Kidney (tissue), 14 donors: ENCODE measurements around the gene FZD10. TPM values are rescaled to one million over a fixed set of nuclear protein-coding genes. Genes with fewer than 3 reads are reported as not detected.

Experiments used
- DNase-seq, 5 donors: peaks; one replicate each; pipeline ENCODE4 v3.0.0-alpha.2; 2013 to 2020
- FAIRE-seq: peaks from 2 replicates; lab custom pipeline; 2012; peaks lifted over from hg19 to GRCh38; lab: Jason Lieb, UNC
- H3K27ac ChIP-seq, 2 donors: one replicate each; pipeline ENCODE4 v1.7.0; 2013; ENCODE audit warnings: low read depth in 2 of 2, low read length in 2 of 2, inconsistent platforms in 1 of 2
- H3K27me3 ChIP-seq: one replicate; pipeline ENCODE4 v1.7.1; 2013; ENCODE audit warnings: low read length, inconsistent platforms; ENCODE audit not compliant: control insufficient read depth, insufficient read depth
- H3K36me3 ChIP-seq, 3 donors: one replicate each; pipeline versions ENCODE4 v1.7.0 to v1.7.1; 2013; ENCODE audit warnings: low read length in 3 of 3, control low read depth in 1 of 3, inconsistent platforms in 1 of 3; ENCODE audit not compliant: insufficient read depth in 3 of 3, control insufficient read depth in 2 of 3
- H3K4me1 ChIP-seq, 3 donors: one replicate each; pipeline versions ENCODE4 v1.7.0 to v1.7.1; 2013; ENCODE audit warnings: low read length in 3 of 3, inconsistent platforms in 1 of 3, low read depth in 1 of 3; ENCODE audit not compliant: control insufficient read depth in 2 of 3, insufficient read depth in 2 of 3
- H3K4me3 ChIP-seq, 3 donors: one replicate each; pipeline versions ENCODE4 v1.7.0 to v1.8.1; 2013; ENCODE audit warnings: low read length in 3 of 3, control low read depth in 1 of 3, inconsistent platforms in 1 of 3
- H3K9ac ChIP-seq, 3 donors: one replicate each; pipeline versions ENCODE4 v1.7.0 to v1.7.1; 2013; ENCODE audit warnings: low read length in 3 of 3, control low read depth in 1 of 3, inconsistent platforms in 1 of 3
- H3K9me3 ChIP-seq, 3 donors: one replicate each; pipeline versions ENCODE4 v1.7.0 to v1.7.1; 2013; ENCODE audit warnings: low read length in 3 of 3, control low read depth in 1 of 3, inconsistent platforms in 1 of 3; ENCODE audit not compliant: control insufficient read depth in 2 of 3, insufficient read depth in 1 of 3
- intact Hi-C: fragments of 100-400 bp; cut with DNase I; formaldehyde crosslinking; loops from one replicate; pipeline ENCODE4 v1.11.1; 2022
- polyA plus RNA-seq: library from polyadenylated mRNA; stranded (reverse); fragments of 350-450 nt; fragmentation: Illumina TruSeq; extraction: RNeasy Lipid Tissue Mini Kit (QIAGEN cat#74804); gene quantifications from one replicate; pipeline ENCODE4 v1.2.3, GENCODE V29; 2014; ENCODE audit warnings: low read depth, low replicate concordance; ENCODE audit not compliant: insufficient read depth
- total RNA-seq: library from RNA; stranded (reverse); fragmentation: NEBNext Ultra II Directional; extraction: Animal tissue kit (Norgen Biotek cat#: 25700); gene quantifications from one replicate; pipeline ENCODE4 v1.2.1, GENCODE V29; 2021
- TF ChIP-seq, protein P1 (sequence below): IDR thresholded peaks from 3 replicates; pipeline ENCODE4 v1.5.1; 2012; ENCODE audit warnings: mild to moderate bottlenecking, moderate library complexity, borderline replicate concordance; ENCODE audit not compliant: insufficient read depth; ENCODE audit errors: extremely low read depth
- donor health status: control.
- donor health status: control.
- donor health status: control.
- donor health status: control.
- donor health status: control.
- donor health status: DM: yes; HTN: yes; CAD: no.
- donor health status: Normal renal cell carcinoma (clear cell type).

FZD10 gene
- total and polyA plus RNA-seq, 2 donors from 2014 or later: 0.11 to 0.57 TPM

DNA sequence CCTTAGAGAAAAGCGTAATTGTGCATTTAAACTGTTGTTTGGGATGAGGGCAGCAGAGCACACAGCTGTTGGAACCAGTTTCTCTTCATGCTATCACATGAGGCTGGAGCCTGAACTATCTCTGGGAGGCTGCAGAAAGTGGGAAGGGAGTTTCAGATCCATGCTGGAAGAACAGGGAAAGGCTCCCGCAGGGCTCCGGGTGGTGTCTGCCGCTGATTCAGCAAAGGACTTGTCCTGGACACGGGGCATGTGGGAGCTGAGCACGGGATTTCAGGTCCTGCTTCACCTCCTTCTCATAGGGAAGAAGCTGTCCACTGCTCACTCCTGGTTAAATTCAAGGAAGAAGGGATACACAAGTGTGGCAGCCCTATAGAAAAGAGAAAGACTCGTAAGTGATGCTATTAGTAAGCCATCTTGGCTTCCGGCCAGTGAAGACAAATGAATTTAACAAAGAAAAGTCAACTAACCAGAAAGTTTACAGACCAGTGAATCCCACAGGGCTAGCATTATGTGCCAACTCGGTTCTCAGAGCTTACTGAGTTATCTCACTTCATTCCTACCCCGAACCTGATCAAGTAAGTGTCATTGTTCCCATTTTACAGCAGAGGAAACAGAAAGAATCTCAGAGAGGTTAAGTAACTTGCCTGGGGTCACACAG lies 6.7 kb upstream of the FZD10 start:
- H3K4me1 ChIP-seq: no peaks in the 10 kb centered on the region
- H3K27ac ChIP-seq: no peak overlapping the region
- DNase-seq: no peak
- intact Hi-C loops: no loop called here
- H3K4me3 ChIP-seq: no peak overlapping the region
- H3K36me3 ChIP-seq: no peaks in the 10 kb centered on the region
- TF ChIP-seq, protein P1, sequence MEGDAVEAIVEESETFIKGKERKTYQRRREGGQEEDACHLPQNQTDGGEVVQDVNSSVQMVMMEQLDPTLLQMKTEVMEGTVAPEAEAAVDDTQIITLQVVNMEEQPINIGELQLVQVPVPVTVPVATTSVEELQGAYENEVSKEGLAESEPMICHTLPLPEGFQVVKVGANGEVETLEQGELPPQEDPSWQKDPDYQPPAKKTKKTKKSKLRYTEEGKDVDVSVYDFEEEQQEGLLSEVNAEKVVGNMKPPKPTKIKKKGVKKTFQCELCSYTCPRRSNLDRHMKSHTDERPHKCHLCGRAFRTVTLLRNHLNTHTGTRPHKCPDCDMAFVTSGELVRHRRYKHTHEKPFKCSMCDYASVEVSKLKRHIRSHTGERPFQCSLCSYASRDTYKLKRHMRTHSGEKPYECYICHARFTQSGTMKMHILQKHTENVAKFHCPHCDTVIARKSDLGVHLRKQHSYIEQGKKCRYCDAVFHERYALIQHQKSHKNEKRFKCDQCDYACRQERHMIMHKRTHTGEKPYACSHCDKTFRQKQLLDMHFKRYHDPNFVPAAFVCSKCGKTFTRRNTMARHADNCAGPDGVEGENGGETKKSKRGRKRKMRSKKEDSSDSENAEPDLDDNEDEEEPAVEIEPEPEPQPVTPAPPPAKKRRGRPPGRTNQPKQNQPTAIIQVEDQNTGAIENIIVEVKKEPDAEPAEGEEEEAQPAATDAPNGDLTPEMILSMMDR: no peak
- H3K27me3 ChIP-seq: no peaks in the 10 kb centered on the region
- no peak overlapping the region for H3K9ac ChIP-seq
- no peaks in the 10 kb centered on the region for H3K9me3 ChIP-seq
- FAIRE-seq: no peak

DNA sequence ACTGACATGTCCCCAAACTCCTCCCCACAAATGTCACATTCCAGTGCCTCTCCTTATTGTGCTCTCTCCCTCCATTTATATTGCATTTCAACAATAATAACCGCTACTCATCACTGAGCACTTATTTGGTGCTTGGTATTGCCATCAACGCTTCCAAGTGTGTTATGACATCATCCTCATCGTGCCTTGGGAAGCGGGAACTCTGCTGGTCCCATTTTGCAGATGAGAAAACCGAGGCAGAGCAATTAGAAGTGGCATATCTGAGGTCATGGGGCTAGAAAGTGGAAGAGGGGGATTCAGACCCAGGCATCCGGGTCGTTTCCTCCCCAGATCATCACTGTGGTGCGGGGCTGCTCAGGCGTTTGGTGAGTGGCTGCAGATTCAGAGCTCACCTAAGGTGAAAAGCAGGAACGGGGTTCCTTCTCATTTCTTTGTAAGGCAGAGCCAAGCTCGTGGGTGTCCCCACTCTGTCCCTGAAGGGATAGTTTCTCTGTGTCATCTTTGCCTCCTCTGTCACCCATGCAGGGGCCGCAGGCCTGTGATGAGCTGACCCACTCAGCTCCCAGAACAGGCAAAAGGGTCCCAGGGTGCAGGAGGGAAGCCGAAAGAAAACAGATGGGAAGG lies 5.5 kb upstream of the FZD10 start:
- TF ChIP-seq, protein P1: no peak
- peaks cover 0 to 5% (median 0%) of the 10 kb centered on the region in 3 donors for H3K4me1 ChIP-seq
- DNase-seq (no peak), FAIRE-seq (no peak)
- H3K9ac ChIP-seq: no peak overlapping the region
- no peaks in the 10 kb centered on the region for H3K27me3 ChIP-seq
- no peak overlapping the region for H3K27ac ChIP-seq
- no peaks in the 10 kb centered on the region for H3K36me3 ChIP-seq
- H3K9me3 ChIP-seq: no peaks in the 10 kb centered on the region
- no peak overlapping the region for H3K4me3 ChIP-seq
- intact Hi-C loops: no loop called here

DNA sequence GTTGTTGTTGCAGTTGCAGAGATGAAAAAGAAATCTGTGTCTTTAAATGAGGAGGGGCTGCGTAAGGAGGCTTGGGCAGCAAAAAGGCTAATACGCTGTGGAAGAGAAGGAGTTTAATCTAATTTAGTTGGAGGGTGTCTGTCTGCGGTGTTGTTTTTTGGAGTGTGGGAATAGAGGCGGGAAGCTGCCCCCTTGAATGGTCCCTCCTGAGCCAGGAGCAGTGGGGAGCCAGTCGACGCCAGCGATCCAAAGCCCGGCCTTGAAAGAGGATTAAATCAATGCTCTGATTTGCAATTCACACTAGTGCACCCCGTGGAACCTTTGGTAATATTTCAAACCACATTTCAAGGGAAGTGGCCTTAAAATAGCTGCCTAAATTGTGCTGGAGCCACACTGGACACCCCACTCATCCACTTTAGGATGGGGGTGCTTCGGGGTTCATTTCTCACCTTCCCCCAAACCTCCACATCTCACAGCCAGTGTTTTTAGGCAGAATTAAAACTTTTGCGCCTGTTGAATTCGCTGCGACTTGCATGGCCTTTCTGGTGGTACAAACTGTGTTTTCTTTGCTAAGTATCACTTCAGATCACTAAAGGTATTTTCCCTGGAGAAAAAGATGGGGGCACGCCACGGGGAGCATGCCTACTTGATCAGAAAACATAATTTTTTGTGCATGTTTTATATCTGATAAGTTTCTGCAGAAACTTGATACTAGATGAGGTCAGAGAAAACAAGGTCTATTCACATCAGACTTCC lies 4.1 kb upstream of the FZD10 start:
- Histone ChIP-seq H3K9ac (no peak overlapping the region), H3K36me3 (no peaks in the 10 kb centered on the region), H3K27me3 (peaks cover 2% of the 10 kb centered on the region), H3K4me3 (no peak overlapping the region), H3K27ac (no peak overlapping the region), H3K4me1 (peaks cover 0 to 7% (median 0%) of the 10 kb centered on the region in 3 donors), H3K9me3 (no peaks in the 10 kb centered on the region)
- FAIRE-seq (no peak), DNase-seq (no peak)
- intact Hi-C loops: no loop called here
- TF ChIP-seq, protein P1: no peak
